Measurements from ENCODE around the gene LCT. TPM values are rescaled to one million over a fixed set of nuclear protein-coding genes. Genes with fewer than 3 reads are reported as not detected.

Gene LCT
- total RNA-seq, 1 experiment from 2014 or later, result 0.19 TPM

DNA sequence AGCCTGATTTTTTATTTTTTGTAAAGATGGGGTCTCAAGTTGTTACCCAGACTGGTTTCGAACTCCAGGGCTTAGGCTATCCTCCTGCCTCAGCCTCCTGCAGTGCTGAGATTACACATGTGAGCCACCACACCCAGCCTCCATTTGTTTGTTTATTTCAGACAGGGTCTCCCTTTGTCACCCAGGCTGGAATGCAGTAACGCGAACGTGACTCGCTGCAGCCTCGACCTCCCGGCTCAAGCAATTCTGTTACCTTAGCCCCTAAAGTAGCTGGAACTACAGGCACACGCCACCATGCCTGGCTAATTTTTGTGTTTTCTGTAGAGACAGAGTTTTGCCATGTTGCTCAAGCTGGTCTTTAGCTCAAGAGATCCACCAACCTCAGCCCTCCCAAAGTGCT lies 68.1 kb downstream of the LCT start:
- H4K20me1 ChIP-seq (ENCODE audit: insufficient read depth, low read depth, low read length), result no peaks in the 10 kb centered on the region
- H3K27ac ChIP-seq (ENCODE audit: low read length), result no peak overlapping the region
- no peak overlapping the region for H3K4me3 ChIP-seq (ENCODE audit: low read length)
- H2AFZ ChIP-seq (ENCODE audit: low read length), result no peak overlapping the region
- H3K9me2 ChIP-seq (replicated peaks; ENCODE audit: insufficient read depth, low read length), result no peaks in the 10 kb centered on the region
- no peaks in the 10 kb centered on the region for H3K27me3 ChIP-seq (ENCODE audit: low read length)
- peaks cover 36% of the 10 kb centered on the region for H3K79me2 ChIP-seq (ENCODE audit: low read length)
- H3K9me3 ChIP-seq (ENCODE audit: low read length), result no peaks in the 10 kb centered on the region
- peaks cover 62% of the 10 kb centered on the region for H3K36me3 ChIP-seq (ENCODE audit: insufficient read depth, low read length)
- H3K4me1 ChIP-seq (ENCODE audit: low read length), result no peaks in the 10 kb centered on the region
- H3K9ac ChIP-seq (ENCODE audit: low read length), result no peak overlapping the region
- H3K4me2 ChIP-seq (ENCODE audit: low read depth, low read length, poor library complexity, severe bottlenecking), result no peak overlapping the region
- no peak for DNase-seq

DNA sequence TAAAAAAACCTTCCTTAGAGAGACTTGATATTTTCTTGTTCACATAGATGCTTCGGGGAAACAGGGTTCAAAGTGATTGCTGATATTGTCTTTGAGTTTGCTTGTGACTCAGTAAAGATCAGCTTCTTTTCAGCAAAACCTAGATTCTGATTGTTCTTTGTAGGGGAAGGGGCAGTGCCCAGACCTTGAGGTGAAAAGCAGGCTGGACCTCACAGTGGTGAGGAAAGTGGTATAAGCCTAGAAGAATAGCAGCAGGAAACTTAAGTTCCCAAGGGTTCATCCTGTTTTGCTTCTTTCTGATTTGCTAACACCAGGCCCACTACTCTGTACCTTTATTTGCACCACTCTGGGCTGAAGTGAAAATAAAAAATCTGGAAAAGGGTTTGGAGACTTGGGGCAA lies 74.5 kb downstream of the LCT start:
- H3K4me3 ChIP-seq (ENCODE audit: low read length), result no peak overlapping the region
- H3K4me2 ChIP-seq (ENCODE audit: low read depth, low read length, poor library complexity, severe bottlenecking), result no peak overlapping the region
- peaks cover 53% of the 10 kb centered on the region for H3K36me3 ChIP-seq (ENCODE audit: insufficient read depth, low read length)
- H2AFZ ChIP-seq (ENCODE audit: low read length), result no peak overlapping the region
- H3K9me3 ChIP-seq (ENCODE audit: low read length), result no peaks in the 10 kb centered on the region
- peaks cover 44% of the 10 kb centered on the region for H3K79me2 ChIP-seq (ENCODE audit: low read length)
- DNase-seq, result no peak
- H3K4me1 ChIP-seq (ENCODE audit: low read length), result no peaks in the 10 kb centered on the region
- H3K9me2 ChIP-seq (replicated peaks; ENCODE audit: insufficient read depth, low read length), result no peaks in the 10 kb centered on the region
- no peaks in the 10 kb centered on the region for H4K20me1 ChIP-seq (ENCODE audit: insufficient read depth, low read depth, low read length)
- no peak overlapping the region for H3K9ac ChIP-seq (ENCODE audit: low read length)
- H3K27me3 ChIP-seq (ENCODE audit: low read length), result no peaks in the 10 kb centered on the region
- no peak overlapping the region for H3K27ac ChIP-seq (ENCODE audit: low read length)

DNA sequence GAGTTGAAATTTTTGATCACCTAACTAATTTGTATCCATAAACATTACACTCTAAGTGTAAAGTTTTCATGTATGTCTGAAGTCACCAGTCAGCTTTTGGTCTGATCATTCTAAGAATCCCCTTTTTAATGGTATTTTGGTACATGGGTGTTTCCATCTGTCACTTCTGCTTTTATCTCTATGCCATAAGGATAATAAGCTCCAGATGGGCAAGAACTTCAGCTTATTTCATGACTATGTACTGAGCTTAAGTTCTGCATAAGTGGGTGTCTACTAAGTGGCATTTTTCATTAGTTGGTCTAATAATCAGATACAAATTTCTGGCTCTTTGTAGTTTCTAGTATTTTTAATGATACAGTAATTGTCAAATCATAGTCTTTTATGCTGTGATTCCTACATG lies 75.0 kb downstream of the LCT start:
- H3K9ac ChIP-seq (ENCODE audit: low read length), result no peak overlapping the region
- H4K20me1 ChIP-seq (ENCODE audit: insufficient read depth, low read depth, low read length), result no peaks in the 10 kb centered on the region
- no peak overlapping the region for H3K27ac ChIP-seq (ENCODE audit: low read length)
- DNase-seq, result no peak
- H3K27me3 ChIP-seq (ENCODE audit: low read length), result no peaks in the 10 kb centered on the region
- H3K9me3 ChIP-seq (ENCODE audit: low read length), result no peaks in the 10 kb centered on the region
- H3K79me2 ChIP-seq (ENCODE audit: low read length), result peaks cover 44% of the 10 kb centered on the region
- no peaks in the 10 kb centered on the region for H3K4me1 ChIP-seq (ENCODE audit: low read length)
- no peak overlapping the region for H3K4me2 ChIP-seq (ENCODE audit: low read depth, low read length, poor library complexity, severe bottlenecking)
- no peaks in the 10 kb centered on the region for H3K9me2 ChIP-seq (replicated peaks; ENCODE audit: insufficient read depth, low read length)
- no peak overlapping the region for H3K4me3 ChIP-seq (ENCODE audit: low read length)
- peaks cover 53% of the 10 kb centered on the region for H3K36me3 ChIP-seq (ENCODE audit: insufficient read depth, low read length)
- H2AFZ ChIP-seq (ENCODE audit: low read length), result no peak overlapping the region

DNA sequence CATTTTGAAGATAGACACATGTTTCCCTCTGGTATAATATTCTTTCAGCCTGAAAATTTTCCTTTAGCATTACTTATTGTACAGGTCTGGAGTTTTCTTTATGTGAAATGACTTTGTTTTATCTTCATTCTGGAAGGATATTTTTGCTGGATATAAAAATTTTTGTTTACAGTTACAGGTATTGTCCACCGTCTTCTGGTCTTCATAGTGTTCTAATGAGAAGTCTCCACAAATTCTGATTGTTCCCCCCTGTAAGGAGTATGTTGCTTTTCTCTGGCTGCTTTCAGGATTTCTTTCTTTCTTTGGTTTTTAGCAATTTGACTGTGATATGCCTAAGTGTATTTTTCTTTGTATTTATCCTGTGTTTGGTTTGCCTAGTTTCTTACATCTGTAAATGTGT lies 80.3 kb downstream of the LCT start:
- Histone ChIP-seq H3K27me3 (ENCODE audit: low read length) (no peaks in the 10 kb centered on the region), H3K4me1 (ENCODE audit: low read length) (no peaks in the 10 kb centered on the region), H3K27ac (ENCODE audit: low read length) (no peak overlapping the region), H3K79me2 (ENCODE audit: low read length) (peaks cover 41% of the 10 kb centered on the region), H3K9ac (ENCODE audit: low read length) (no peak overlapping the region), H2AFZ (ENCODE audit: low read length) (no peak overlapping the region), H3K9me3 (ENCODE audit: low read length) (no peaks in the 10 kb centered on the region), H4K20me1 (ENCODE audit: insufficient read depth, low read depth, low read length) (no peaks in the 10 kb centered on the region), H3K9me2 (replicated peaks; ENCODE audit: insufficient read depth, low read length) (no peaks in the 10 kb centered on the region), H3K36me3 (ENCODE audit: insufficient read depth, low read length) (peaks cover 68% of the 10 kb centered on the region), H3K4me2 (ENCODE audit: low read depth, low read length, poor library complexity, severe bottlenecking) (no peak overlapping the region), H3K4me3 (ENCODE audit: low read length) (no peak overlapping the region)
- DNase-seq, result no peak

DNA sequence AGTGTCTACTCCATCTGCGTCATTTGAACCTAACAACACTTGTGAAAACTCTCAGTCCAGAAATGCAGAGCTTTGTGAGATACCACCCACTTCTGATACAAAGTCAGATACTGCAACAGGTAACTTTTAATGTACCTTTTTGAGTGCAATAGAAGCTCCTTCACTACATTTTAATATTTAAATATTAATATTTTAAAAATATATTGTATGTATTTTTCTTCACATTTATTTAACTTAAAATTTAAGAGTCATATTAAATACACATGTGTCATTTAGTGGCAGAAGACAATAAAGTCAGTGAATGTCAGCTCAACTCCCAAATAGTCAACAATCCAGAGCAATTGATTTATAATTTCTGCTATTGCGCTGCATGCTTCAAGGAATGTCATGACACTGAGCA lies 81.4 kb downstream of the LCT start:
- no peaks in the 10 kb centered on the region for H4K20me1 ChIP-seq (ENCODE audit: insufficient read depth, low read depth, low read length)
- no peaks in the 10 kb centered on the region for H3K9me2 ChIP-seq (replicated peaks; ENCODE audit: insufficient read depth, low read length)
- H3K4me3 ChIP-seq (ENCODE audit: low read length), result no peak overlapping the region
- H3K4me1 ChIP-seq (ENCODE audit: low read length), result no peaks in the 10 kb centered on the region
- H3K4me2 ChIP-seq (ENCODE audit: low read depth, low read length, poor library complexity, severe bottlenecking), result no peak overlapping the region
- no peak overlapping the region for H3K27ac ChIP-seq (ENCODE audit: low read length)
- no peak overlapping the region for H2AFZ ChIP-seq (ENCODE audit: low read length)
- H3K36me3 ChIP-seq (ENCODE audit: insufficient read depth, low read length), result peaks cover 60% of the 10 kb centered on the region
- no peak overlapping the region for H3K9ac ChIP-seq (ENCODE audit: low read length)
- peaks cover 39% of the 10 kb centered on the region for H3K79me2 ChIP-seq (ENCODE audit: low read length)
- H3K27me3 ChIP-seq (ENCODE audit: low read length), result no peaks in the 10 kb centered on the region
- DNase-seq, result no peak
- no peaks in the 10 kb centered on the region for H3K9me3 ChIP-seq (ENCODE audit: low read length)

DNA sequence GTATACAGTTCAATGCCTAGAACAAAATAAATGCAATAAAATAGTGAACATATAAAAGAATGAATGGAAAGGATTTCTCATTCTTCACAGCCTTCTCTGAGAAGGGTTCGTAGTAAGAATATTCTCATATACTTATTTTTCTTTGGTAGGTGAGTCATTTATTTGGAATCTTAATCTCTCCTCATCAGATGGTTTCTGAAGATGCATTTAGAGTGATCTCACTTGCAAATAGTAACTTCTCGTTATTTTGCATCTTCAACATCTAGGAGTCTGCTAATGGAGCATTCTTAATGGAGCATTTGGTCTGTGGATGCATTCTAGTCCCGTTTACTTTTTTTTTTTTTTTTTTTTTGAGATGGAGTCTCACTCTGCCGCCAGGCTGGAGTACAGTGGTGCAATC lies 91.4 kb downstream of the LCT start:
- Histone ChIP-seq H3K36me3 (ENCODE audit: insufficient read depth, low read length) (peaks cover 32% of the 10 kb centered on the region; the same call in 1 of the 2 replicates), H4K20me1 (ENCODE audit: insufficient read depth, low read depth, low read length) (peaks cover 15% of the 10 kb centered on the region; the same call in 1 of the 2 replicates), H3K27me3 (ENCODE audit: low read length) (no peaks in the 10 kb centered on the region), H2AFZ (ENCODE audit: low read length) (no peak overlapping the region), H3K4me2 (ENCODE audit: low read depth, low read length, poor library complexity, severe bottlenecking) (no peak overlapping the region), H3K9me2 (replicated peaks; ENCODE audit: insufficient read depth, low read length) (no peaks in the 10 kb centered on the region), H3K27ac (ENCODE audit: low read length) (no peak overlapping the region), H3K9me3 (ENCODE audit: low read length) (no peaks in the 10 kb centered on the region), H3K9ac (ENCODE audit: low read length) (no peak overlapping the region), H3K4me1 (ENCODE audit: low read length) (peaks cover 17% of the 10 kb centered on the region), H3K79me2 (ENCODE audit: low read length) (peaks cover 79% of the 10 kb centered on the region), H3K4me3 (ENCODE audit: low read length) (no peak overlapping the region)
- no peak for DNase-seq

DNA sequence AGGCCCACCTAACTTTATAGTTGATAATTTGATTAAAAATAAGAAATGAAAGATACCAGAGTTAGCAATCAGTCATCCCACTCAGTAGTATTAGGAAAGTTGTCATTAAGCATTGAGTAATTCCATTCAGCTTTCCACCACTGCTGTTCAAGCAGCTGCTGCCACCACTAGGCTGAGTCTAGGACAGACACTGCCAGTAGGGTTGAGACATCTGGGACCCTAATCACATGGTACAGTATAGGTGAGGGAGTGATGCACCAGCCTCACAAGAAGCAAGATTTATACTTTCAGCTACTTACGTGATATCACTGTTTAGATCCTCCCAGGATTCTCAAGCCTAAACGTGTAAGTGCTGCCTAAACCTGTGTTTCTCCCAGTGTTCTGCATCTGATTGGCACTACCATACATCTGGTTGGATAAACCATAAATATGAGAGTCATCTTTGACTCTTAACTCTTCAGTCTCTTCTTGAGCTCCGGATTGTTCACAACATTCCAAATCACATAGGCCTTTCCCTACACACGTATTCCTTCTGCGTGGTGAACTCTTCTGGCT lies 92.1 kb downstream of the LCT start:
- H3K9me2 ChIP-seq (replicated peaks; ENCODE audit: insufficient read depth, low read length), result no peaks in the 10 kb centered on the region
- H3K36me3 ChIP-seq (ENCODE audit: insufficient read depth, low read length), result peaks cover 26% of the 10 kb centered on the region; the same call in 1 of the 2 replicates
- no peak overlapping the region for H2AFZ ChIP-seq (ENCODE audit: low read length)
- no peak overlapping the region for H3K4me3 ChIP-seq (ENCODE audit: low read length)
- no peak overlapping the region for H3K9ac ChIP-seq (ENCODE audit: low read length)
- H3K27ac ChIP-seq (ENCODE audit: low read length), result no peak overlapping the region
- no peaks in the 10 kb centered on the region for H3K27me3 ChIP-seq (ENCODE audit: low read length)
- H3K9me3 ChIP-seq (ENCODE audit: low read length), result no peaks in the 10 kb centered on the region
- peaks cover 73% of the 10 kb centered on the region for H3K79me2 ChIP-seq (ENCODE audit: low read length)
- peaks cover 15% of the 10 kb centered on the region; the same call in 1 of the 2 replicates for H4K20me1 ChIP-seq (ENCODE audit: insufficient read depth, low read depth, low read length)
- H3K4me1 ChIP-seq (ENCODE audit: low read length), result peaks cover 17% of the 10 kb centered on the region
- H3K4me2 ChIP-seq (ENCODE audit: low read depth, low read length, poor library complexity, severe bottlenecking), result no peak overlapping the region
- no peak for DNase-seq

DNA sequence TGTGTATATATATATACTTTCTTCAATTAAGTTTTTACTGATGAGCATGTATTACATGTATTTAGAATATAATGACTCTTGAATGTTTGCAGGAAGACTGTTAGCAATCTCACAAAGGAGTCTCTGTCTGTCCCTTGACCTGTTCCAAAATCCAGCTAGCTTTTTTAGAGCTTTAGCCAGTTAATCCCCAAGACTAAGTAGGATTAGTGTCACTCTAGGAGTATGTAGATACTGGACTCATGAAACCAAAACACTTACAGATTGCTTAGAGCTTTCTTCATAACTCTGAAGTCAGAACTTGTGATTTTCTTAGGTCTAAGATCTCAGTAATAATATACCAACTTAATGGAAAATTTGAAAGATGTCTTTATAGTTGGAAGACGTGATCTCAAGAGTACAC lies 93.1 kb downstream of the LCT start:
- Histone ChIP-seq H3K9me3 (ENCODE audit: low read length) (no peaks in the 10 kb centered on the region), H3K36me3 (ENCODE audit: insufficient read depth, low read length) (peaks cover 23% of the 10 kb centered on the region; the same call in 1 of the 2 replicates), H3K79me2 (ENCODE audit: low read length) (peaks cover 66% of the 10 kb centered on the region), H4K20me1 (ENCODE audit: insufficient read depth, low read depth, low read length) (peaks cover 15% of the 10 kb centered on the region; the same call in 1 of the 2 replicates), H3K27ac (ENCODE audit: low read length) (no peak overlapping the region), H3K4me2 (ENCODE audit: low read depth, low read length, poor library complexity, severe bottlenecking) (peak overlapping the region; percentile 95), H3K9me2 (replicated peaks; ENCODE audit: insufficient read depth, low read length) (no peaks in the 10 kb centered on the region), H2AFZ (ENCODE audit: low read length) (no peak overlapping the region), H3K27me3 (ENCODE audit: low read length) (no peaks in the 10 kb centered on the region), H3K9ac (ENCODE audit: low read length) (peak overlapping the region; percentile 4; the same call in 1 of the 2 replicates), H3K4me1 (ENCODE audit: low read length) (peaks cover 17% of the 10 kb centered on the region), H3K4me3 (ENCODE audit: low read length) (peak overlapping the region; percentile 97)
- DNase-seq, result no peak

Data from Karpas-422 (cell line).